ENCODE measurements around the gene PILRB. TPM values are rescaled to one million over a fixed set of nuclear protein-coding genes. Genes with fewer than 3 reads are reported as not detected.

Gene PILRB
- total and polyA plus RNA-seq, 9 donors: 17.2 to 55.9 (median 41.1) TPM

- DNase-seq: no peak
These were observed 1.4 kb upstream of the PILRB start for GRCh38 chr7:100356416-100357068.

GRCh38 chr7:100357131-100357561 lies 771 bp upstream of the PILRB start:
- no peak for TF ChIP-seq CTCF (IDR thresholded peaks at IDR 0.05)
- TF ChIP-seq POLR2A (IDR thresholded peaks at IDR 0.05): no peak
- no peak for TF ChIP-seq EP300 (IDR thresholded peaks at IDR 0.05)
- intact Hi-C loops (cut with DNase I): loop anchor here in 2 of 4 donors (10.0 kb wide), 2 partner anchors 48 to 1052 kb away; no protein-coding TSS in a partner anchor
- 85 to 93% (median 92%) methylated on average over 6 of the region's 6 CpGs for WGBS, 3 donors

More at GRCh38 chr7:100356416-100357068, 1.4 kb upstream of the PILRB start:
- H3K27me3 ChIP-seq: no peaks in the 10 kb centered on the region
- H3K27ac ChIP-seq: no peak overlapping the region
- intact Hi-C loops (cut with DNase I): loop anchor here in 2 of 4 donors (10.0 kb wide), 2 partner anchors 48 to 1052 kb away; no protein-coding TSS in a partner anchor
- H3K4me1 ChIP-seq (ENCODE audit: insufficient read depth): no peaks in the 10 kb centered on the region
- 91% methylated on average over 8 of the region's 8 CpGs for WGBS, 3 donors
- no peak overlapping the region for H3K4me3 ChIP-seq
- no peaks in the 10 kb centered on the region for H3K9me3 ChIP-seq
- TF ChIP-seq POLR2A (IDR thresholded peaks at IDR 0.05) (no peak), EP300 (IDR thresholded peaks at IDR 0.05) (no peak), CTCF (IDR thresholded peaks at IDR 0.05) (no peak)
- no peaks in the 10 kb centered on the region for H3K36me3 ChIP-seq

GRCh38 chr7:100358857-100359212 lies 918 bp downstream of the PILRB start:
- Histone ChIP-seq H3K27me3 (no peaks in the 10 kb centered on the region), H3K27ac (no peak overlapping the region), H3K4me3 (no peak overlapping the region), H3K4me1 (ENCODE audit: insufficient read depth) (no peaks in the 10 kb centered on the region), H3K9me3 (no peaks in the 10 kb centered on the region), H3K36me3 (no peaks in the 10 kb centered on the region)
- intact Hi-C loops (cut with DNase I): loop anchor here in 2 of 4 donors (10.0 kb wide), 2 partner anchors 46 to 1054 kb away; no protein-coding TSS in a partner anchor
- TF ChIP-seq POLR2A (IDR thresholded peaks at IDR 0.05): no peak
- TF ChIP-seq EP300 (IDR thresholded peaks at IDR 0.05): no peak
- TF ChIP-seq CTCF (IDR thresholded peaks at IDR 0.05): no peak
- 89 to 94% (median 92%) methylated on average over 8 of the region's 8 CpGs for WGBS, 3 donors
- no peak for DNase-seq

More at GRCh38 chr7:100357131-100357561, 771 bp upstream of the PILRB start:
- Histone ChIP-seq H3K36me3 (no peaks in the 10 kb centered on the region), H3K4me1 (ENCODE audit: insufficient read depth) (no peaks in the 10 kb centered on the region), H3K27ac (no peak overlapping the region), H3K9me3 (no peaks in the 10 kb centered on the region), H3K27me3 (no peaks in the 10 kb centered on the region), H3K4me3 (no peak overlapping the region)
- DNase-seq: no peak

- H3K4me1 ChIP-seq (ENCODE audit: insufficient read depth): no peaks in the 10 kb centered on the region
- H3K27ac ChIP-seq: no peak overlapping the region
- H3K9me3 ChIP-seq: no peaks in the 10 kb centered on the region
- intact Hi-C loops (cut with DNase I): no loop called here
- H3K4me3 ChIP-seq: no peak overlapping the region
- TF ChIP-seq POLR2A (IDR thresholded peaks at IDR 0.05) (no peak), CTCF (IDR thresholded peaks at IDR 0.05) (no peak), EP300 (IDR thresholded peaks at IDR 0.05) (no peak)
- no peaks in the 10 kb centered on the region for H3K27me3 ChIP-seq
- no peaks in the 10 kb centered on the region for H3K36me3 ChIP-seq
- 88 to 89% (median 89%) methylated on average over 3 of the region's 3 CpGs for WGBS, 3 donors
- DNase-seq: no peak
These were observed 2.4 kb downstream of the PILRB start for GRCh38 chr7:100360135-100360854.

All from ovary (tissue), 9 donors.